ENCODE measurements around the gene MLH3. TPM values are rescaled to one million over a fixed set of nuclear protein-coding genes. Genes with fewer than 3 reads are reported as not detected.

Gene MLH3
- total RNA-seq, 4 donors from 2014 or later: 27.4 to 41.9 (median 31.1) TPM

- TF ChIP-seq CTCF (IDR thresholded peaks at IDR 0.05; ENCODE audit: low read depth): no peak
Observed at GRCh38 chr14:75079521-75079920, 28.3 kb upstream of the MLH3 start.

GRCh38 chr14:75077794-75078193 lies 26.5 kb upstream of the MLH3 start:
- no peak for TF ChIP-seq CTCF (IDR thresholded peaks at IDR 0.05; ENCODE audit: low read depth)

GRCh38 chr14:75070383-75070782 lies 19.1 kb upstream of the MLH3 start:
- TF ChIP-seq CTCF (IDR thresholded peaks at IDR 0.05; ENCODE audit: low read depth): no peak

- TF ChIP-seq CTCF (IDR thresholded peaks at IDR 0.05; ENCODE audit: low read depth): no peak
Observed at GRCh38 chr14:75069811-75070145, 18.5 kb upstream of the MLH3 start.

- TF ChIP-seq CTCF (IDR thresholded peaks at IDR 0.05; ENCODE audit: low read depth): no peak
Observed at GRCh38 chr14:75069121-75069810, 18.0 kb upstream of the MLH3 start, which contains the start of gene ZC2HC1C. ZC2HC1C (plus strand) TSS chr14:75069641; CDS start chr14:75070574, 933 bp downstream.

- TF ChIP-seq CTCF (IDR thresholded peaks at IDR 0.05; ENCODE audit: low read depth): no peak
Observed at GRCh38 chr14:75068294-75069120, 17.2 kb upstream of the MLH3 start.

- no peak for TF ChIP-seq CTCF (IDR thresholded peaks at IDR 0.05; ENCODE audit: low read depth)
Observed at GRCh38 chr14:75067212-75067611, 15.9 kb upstream of the MLH3 start.

Measured in subcutaneous adipose tissue (tissue), 4 donors.